Measurements from ENCODE around the gene TJP2. TPM values are rescaled to one million over a fixed set of nuclear protein-coding genes. Genes with fewer than 3 reads are reported as not detected.
"Not testable (repeated sequence)": the region's sequence is repeated elsewhere in the genome, so short reads cannot be mapped to it uniquely, and the experiment has no call there.

TJP2 gene
- total RNA-seq, 1 experiment from 2014 or later = 6.5 TPM

- DNase-seq (ENCODE audit: extremely low read depth, low read depth) = peak; percentile 8
These were observed 102.7 kb downstream of the TJP2 start for GRCh38 chr9:69276775-69277174.

- DNase-seq (ENCODE audit: extremely low read depth, low read depth) = no peak
These were observed 105.1 kb downstream of the TJP2 start for GRCh38 chr9:69279084-69279731.

GRCh38 chr9:69279733-69280132 is 105.7 kb downstream of the TJP2 start:
- no peak for DNase-seq (ENCODE audit: extremely low read depth, low read depth)

GRCh38 chr9:69283003-69283402 is 108.9 kb downstream of the TJP2 start:
- no peak for DNase-seq (ENCODE audit: extremely low read depth, low read depth)

- no peak for DNase-seq (ENCODE audit: extremely low read depth, low read depth)
These were observed 118.0 kb downstream of the TJP2 start for GRCh38 chr9:69292078-69292477.

GRCh38 chr9:69293156-69293555 is 119.1 kb downstream of the TJP2 start:
- DNase-seq (ENCODE audit: extremely low read depth, low read depth) = no peak

GRCh38 chr9:69295872-69296552 is 121.9 kb downstream of the TJP2 start:
- DNase-seq (ENCODE audit: extremely low read depth, low read depth) = no peak

- DNase-seq (ENCODE audit: extremely low read depth, low read depth) = no peak
These were observed 123.4 kb downstream of the TJP2 start for GRCh38 chr9:69297300-69297980.

GRCh38 chr9:69299315-69299714 is 125.2 kb downstream of the TJP2 start:
- no peak for DNase-seq (ENCODE audit: extremely low read depth, low read depth)

- no peak for DNase-seq (ENCODE audit: extremely low read depth, low read depth)
These were observed 125.7 kb downstream of the TJP2 start for GRCh38 chr9:69299826-69300225.

GRCh38 chr9:69303331-69303730 is 129.3 kb downstream of the TJP2 start:
- no peak for DNase-seq (ENCODE audit: extremely low read depth, low read depth)

GRCh38 chr9:69306895-69307445 is 132.9 kb downstream of the TJP2 start:
- DNase-seq (ENCODE audit: extremely low read depth, low read depth) = not testable (repeated sequence)

- no peak for DNase-seq (ENCODE audit: extremely low read depth, low read depth)
These were observed 133.5 kb downstream of the TJP2 start for GRCh38 chr9:69307446-69308205.

- DNase-seq (ENCODE audit: extremely low read depth, low read depth) = no peak
These were observed 134.3 kb downstream of the TJP2 start for GRCh38 chr9:69308206-69308931.

GRCh38 chr9:69313175-69313574 is 139.1 kb downstream of the TJP2 start:
- no peak for DNase-seq (ENCODE audit: extremely low read depth, low read depth)

GRCh38 chr9:69314547-69314946 is 140.5 kb downstream of the TJP2 start:
- DNase-seq (ENCODE audit: extremely low read depth, low read depth) = no peak

GRCh38 chr9:69317081-69317480 is 143.0 kb downstream of the TJP2 start:
- DNase-seq (ENCODE audit: extremely low read depth, low read depth) = no peak

- DNase-seq (ENCODE audit: extremely low read depth, low read depth) = no peak
These were observed 143.8 kb downstream of the TJP2 start for GRCh38 chr9:69317894-69318293.

- no peak for DNase-seq (ENCODE audit: extremely low read depth, low read depth)
These were observed 145.4 kb downstream of the TJP2 start for GRCh38 chr9:69319324-69320025.

- DNase-seq (ENCODE audit: extremely low read depth, low read depth) = no peak
These were observed 148.2 kb downstream of the TJP2 start for GRCh38 chr9:69322256-69322655.

All from NCI-H460 (cell line).